Natural killer cell (primary cell): ENCODE measurements around the gene ARID3B. TPM values are rescaled to one million over a fixed set of nuclear protein-coding genes. Genes with fewer than 3 reads are reported as not detected.

Source experiments
- ATAC-seq, 3 donors: fragments of 150-1000 bp in 2 of 3; fragments of 200-7000 bp in 1 of 3; cut with Tn5 transposase; 1 replicate in 1 of 3; 2 replicates in 2 of 3; pipeline ENCODE4 v1.10.0; 2021; ENCODE audit warnings: mild to moderate bottlenecking in 2 of 3, moderate library complexity in 2 of 3
- DNase-seq, 2 donors: peaks; one replicate each; pipeline versions ENCODE4 v3.0.0 to v3.0.0-alpha.2; 2013 to 2021; ENCODE audit warnings: mixed read lengths in 1 of 2
- H3K27ac ChIP-seq: one replicate; pipeline ENCODE4 v1.5.1; 2013; ENCODE audit warnings: mild to moderate bottlenecking, low read length
- H3K27me3 ChIP-seq: one replicate; pipeline ENCODE4 v1.6.1; 2013; ENCODE audit warnings: low read length; ENCODE audit not compliant: control insufficient read depth, insufficient read depth
- H3K36me3 ChIP-seq: one replicate; pipeline ENCODE4 v1.6.1; 2013; ENCODE audit warnings: low read length; ENCODE audit not compliant: control insufficient read depth, insufficient read depth
- H3K4me1 ChIP-seq: one replicate; pipeline ENCODE4 v1.6.1; 2013; ENCODE audit warnings: low read length; ENCODE audit not compliant: control insufficient read depth, insufficient read depth
- H3K4me3 ChIP-seq: one replicate; pipeline ENCODE4 v1.5.1; 2013; ENCODE audit warnings: low read length
- H3K9me3 ChIP-seq: one replicate; pipeline ENCODE4 v1.6.1; 2013; ENCODE audit warnings: low read length; ENCODE audit not compliant: control insufficient read depth, insufficient read depth
- H3K27ac Mint-ChIP-seq, 2 donors: one replicate each; pipeline ENCODE4 v1.8.0; 2022; ENCODE audit warnings: mild to moderate bottlenecking in 2 of 2, mixed read lengths in 2 of 2, moderate library complexity in 1 of 2
- H3K27me3 Mint-ChIP-seq, 2 donors: one replicate each; pipeline ENCODE4 v1.8.0; 2022; ENCODE audit warnings: low read depth in 2 of 2, mixed read lengths in 2 of 2
- H3K36me3 Mint-ChIP-seq: one replicate; pipeline ENCODE4 v1.8.0; 2022; ENCODE audit warnings: mixed read lengths
- H3K4me1 Mint-ChIP-seq, 2 donors: one replicate each; pipeline ENCODE4 v1.8.0; 2022; ENCODE audit warnings: mixed read lengths in 2 of 2
- H3K4me3 Mint-ChIP-seq: one replicate; pipeline ENCODE4 v1.8.0; 2022; ENCODE audit warnings: mild to moderate bottlenecking, moderate library complexity, mixed read lengths
- H3K9me3 Mint-ChIP-seq, 2 donors: one replicate each; pipeline ENCODE4 v1.8.0; 2022; ENCODE audit warnings: mixed read lengths in 2 of 2
- CTCF ChIP-seq: fragments of 200-600 bp; IDR thresholded peaks from one replicate; pipeline ENCODE4 v1.8.0; 2022; ENCODE audit warnings: antibody characterized with exemption
- WGBS: methylation state at CpG from one replicate; pipeline ENCODE4 v1.1.7; 2013; ENCODE audit warnings: missing lambda C conversion rate; ENCODE audit not compliant: insufficient coverage; 5-methylcytosine and 5-hydroxymethylcytosine counted together
- intact Hi-C: fragments of 100-400 bp; cut with micrococcal nuclease; formaldehyde crosslinking; loops from one replicate; pipeline ENCODE4 v1.14.2; 2022
- total RNA-seq, 4 donors: library from RNA; stranded (reverse); fragments of 120-200 nt in 1 of 4; gene quantifications; one replicate each; pipeline versions ENCODE4 v1.2.3 to v1.2.4, GENCODE V29; 2013 to 2022

The ARID3B gene
- total RNA-seq, 3 donors from 2014 or later (not counting 1 experiment from before 2014, with no cell fraction given): 56.4 to 59.2 (median 58.3) TPM

- Histone ChIP-seq H3K27ac (no peak overlapping the region), H3K4me1 (no peaks in the 10 kb centered on the region), H3K9me3 (no peaks in the 10 kb centered on the region), H3K4me3 (no peak overlapping the region), H3K36me3 (no peaks in the 10 kb centered on the region), H3K27me3 (no peaks in the 10 kb centered on the region)
- no peak overlapping the region for H3K27ac Mint-ChIP-seq
- ATAC-seq: no peak
- H3K4me3 Mint-ChIP-seq: no peak overlapping the region
- no peak for TF ChIP-seq CTCF
- H3K27me3 Mint-ChIP-seq: no peaks in the 10 kb centered on the region
- DNase-seq: no peak
- H3K4me1 Mint-ChIP-seq: peaks cover 0 to 10% of the 10 kb centered on the region in 2 donors
- no peaks in the 10 kb centered on the region for H3K9me3 Mint-ChIP-seq
- intact Hi-C loops: no loop called here
- H3K36me3 Mint-ChIP-seq: no peaks in the 10 kb centered on the region
- 84% methylated on average over 3 of the region's 3 CpGs for WGBS
Measured at GRCh38 chr15:74608786-74609185, 67.8 kb downstream of the ARID3B start.

- Histone ChIP-seq H3K4me3 (no peak overlapping the region), H3K9me3 (no peaks in the 10 kb centered on the region), H3K27me3 (no peaks in the 10 kb centered on the region), H3K36me3 (no peaks in the 10 kb centered on the region), H3K27ac (no peak overlapping the region), H3K4me1 (peaks cover 8% of the 10 kb centered on the region)
- DNase-seq: no peak
- H3K27me3 Mint-ChIP-seq: no peaks in the 10 kb centered on the region
- no peaks in the 10 kb centered on the region for H3K9me3 Mint-ChIP-seq
- ATAC-seq: no peak
- H3K36me3 Mint-ChIP-seq: no peaks in the 10 kb centered on the region
- no peak overlapping the region for H3K4me3 Mint-ChIP-seq
- intact Hi-C loops: loop anchor here (10.0 kb wide), 1 partner anchor 845 kb away; the partner anchor contains the start of gene SIN3A
- no peak for TF ChIP-seq CTCF
- peaks cover 0 to 10% of the 10 kb centered on the region in 2 donors for H3K4me1 Mint-ChIP-seq
- 95% methylated on average over 3 of the region's 3 CpGs for WGBS
- H3K27ac Mint-ChIP-seq: no peak overlapping the region
Measured at GRCh38 chr15:74609938-74610301, 68.9 kb downstream of the ARID3B start.

- H3K27ac Mint-ChIP-seq: no peak overlapping the region
- Histone ChIP-seq H3K9me3 (no peaks in the 10 kb centered on the region), H3K27me3 (no peaks in the 10 kb centered on the region), H3K4me1 (peaks cover 10% of the 10 kb centered on the region), H3K4me3 (no peak overlapping the region), H3K27ac (no peak overlapping the region), H3K36me3 (no peaks in the 10 kb centered on the region)
- H3K4me1 Mint-ChIP-seq: peaks cover 0 to 10% of the 10 kb centered on the region in 2 donors
- no peaks in the 10 kb centered on the region for H3K27me3 Mint-ChIP-seq
- TF ChIP-seq CTCF: no peak
- WGBS: 90% methylated on average over 7 of the region's 7 CpGs
- H3K9me3 Mint-ChIP-seq: no peaks in the 10 kb centered on the region
- H3K36me3 Mint-ChIP-seq: no peaks in the 10 kb centered on the region
- ATAC-seq (no peak), DNase-seq (no peak)
- intact Hi-C loops: loop anchor here (10.0 kb wide), 1 partner anchor 844 kb away; the partner anchor contains the start of gene SIN3A
- no peak overlapping the region for H3K4me3 Mint-ChIP-seq
Measured at GRCh38 chr15:74610302-74610951, 69.4 kb downstream of the ARID3B start.

- Mint-ChIP-seq H3K27me3 (no peaks in the 10 kb centered on the region), H3K36me3 (no peaks in the 10 kb centered on the region), H3K4me1 (peaks cover under 1 to 12% of the 10 kb centered on the region in 2 donors), H3K27ac (no peak overlapping the region), H3K9me3 (no peaks in the 10 kb centered on the region), H3K4me3 (no peak overlapping the region)
- Histone ChIP-seq H3K9me3 (no peaks in the 10 kb centered on the region), H3K36me3 (no peaks in the 10 kb centered on the region), H3K27ac (no peak overlapping the region), H3K27me3 (no peaks in the 10 kb centered on the region), H3K4me3 (no peak overlapping the region), H3K4me1 (peaks cover 13% of the 10 kb centered on the region)
- 95% methylated on average over 11 of the region's 11 CpGs for WGBS
- no peak for TF ChIP-seq CTCF
- DNase-seq (no peak), ATAC-seq (no peak)
- intact Hi-C loops: loop anchor here (10.0 kb wide), 1 partner anchor 843 kb away; the partner anchor contains the start of gene SIN3A
Measured at GRCh38 chr15:74611341-74611740, 70.3 kb downstream of the ARID3B start.
